NCI-H2107 treated with DMSO at 0.1 percent for 48 hours (cell line): ENCODE data around the gene HAPLN3.

Experiments
- DNase-seq: peaks from one replicate; lab custom pipeline; 2025; ENCODE audit not compliant: unreplicated experiment; lab: John Stamatoyannopoulos, UW

HAPLN3 gene

GRCh38 chr15:88896333-88897033 is 1.1 kb upstream of the HAPLN3 start:
- no peak for DNase-seq

DNA sequence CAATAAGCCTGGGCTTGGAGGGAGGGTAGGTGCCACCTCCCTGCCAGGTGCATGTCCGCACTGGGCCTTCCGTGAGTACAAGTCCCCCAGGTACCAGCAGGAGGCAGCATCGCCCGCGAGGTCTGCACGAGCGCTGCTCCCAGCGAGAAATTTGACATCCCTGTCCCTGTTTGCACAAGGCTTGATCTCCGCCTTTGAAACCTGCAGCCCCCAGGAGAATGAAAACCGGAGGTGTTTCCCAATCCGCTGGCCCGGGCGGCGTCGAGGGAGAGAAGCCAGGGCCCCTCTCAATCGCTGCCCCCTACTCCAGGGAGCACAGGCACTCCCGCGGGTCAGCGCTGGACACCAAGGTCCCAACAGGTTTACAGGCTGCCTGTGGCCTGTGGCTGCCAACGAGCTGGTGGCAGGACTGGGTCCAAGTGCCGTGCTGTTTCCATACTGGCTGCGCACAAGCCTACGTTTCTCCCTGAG is 961 bp downstream of the HAPLN3 start:
- DNase-seq, result peak; percentile 8

- no peak for DNase-seq
Measured at GRCh38 chr15:88891540-88892254, 3.6 kb downstream of the HAPLN3 start.

- no peak for DNase-seq
Measured at GRCh38 chr15:88890495-88890894, 4.8 kb downstream of the HAPLN3 start.

GRCh38 chr15:88888719-88889118 is 6.6 kb downstream of the HAPLN3 start:
- no peak for DNase-seq

- no peak for DNase-seq
Measured at GRCh38 chr15:88887068-88887580, 8.2 kb downstream of the HAPLN3 start.

- DNase-seq, result no peak
Measured at GRCh38 chr15:88882785-88883184, 12.6 kb downstream of the HAPLN3 start.

DNA sequence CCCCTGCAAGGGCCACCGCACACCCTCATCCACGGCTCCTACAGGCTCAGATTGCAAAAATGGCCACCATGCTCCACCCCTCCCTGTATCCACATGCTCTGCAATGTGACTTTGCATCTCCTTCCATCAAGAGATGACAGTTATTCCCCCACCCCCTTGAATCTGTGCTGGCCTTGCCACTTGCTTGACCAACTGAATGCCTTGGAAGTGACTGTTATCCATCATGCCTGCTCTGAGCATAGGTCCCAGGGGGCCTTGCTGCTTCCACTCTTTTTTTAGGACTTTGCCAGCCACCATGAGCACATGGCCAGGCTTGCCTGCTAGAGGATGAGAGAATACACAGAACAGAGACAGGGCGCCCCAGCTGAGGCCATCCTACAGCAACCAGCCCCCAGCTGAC is 13.6 kb downstream of the HAPLN3 start:
- no peak for DNase-seq

DNA sequence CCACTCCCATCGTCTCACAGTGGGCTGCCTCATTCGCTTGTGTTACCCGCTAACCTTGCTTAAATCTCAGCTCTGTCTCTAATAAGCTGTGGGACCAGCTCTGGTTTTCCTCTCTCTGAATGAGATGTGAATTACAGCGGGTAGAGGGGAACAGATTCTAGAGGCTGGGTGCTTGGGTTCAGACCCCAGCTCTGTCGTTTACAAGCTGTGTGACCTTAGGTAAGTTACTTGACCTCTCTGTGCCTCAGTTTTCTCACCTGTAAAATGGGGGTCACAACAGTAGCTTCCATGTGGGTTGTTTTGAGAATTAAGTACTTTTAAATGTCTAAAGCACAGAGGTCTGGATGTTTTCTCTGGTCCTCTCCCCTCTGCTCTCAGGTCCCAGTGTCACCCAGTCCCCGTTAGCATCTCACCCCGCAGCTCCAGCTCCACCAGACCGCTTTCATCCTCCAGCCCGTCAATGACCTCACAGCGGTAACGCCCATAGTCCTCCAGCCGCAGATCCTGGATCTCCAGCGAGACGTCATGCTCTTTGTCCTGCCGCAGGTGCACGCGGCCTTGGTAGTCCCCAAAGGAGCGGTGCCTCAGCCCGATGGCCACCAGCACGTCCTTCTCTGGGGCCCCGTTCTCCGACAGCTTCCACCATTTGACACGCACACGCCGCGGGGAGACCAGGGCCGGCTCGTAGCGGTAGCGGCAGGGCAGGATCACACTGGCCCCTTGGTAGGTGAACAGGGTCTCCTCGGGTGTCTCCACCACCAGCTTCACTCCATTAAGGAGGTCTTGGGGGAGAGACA is 14.2 kb downstream of the HAPLN3 start:
- no peak for DNase-seq

DNA sequence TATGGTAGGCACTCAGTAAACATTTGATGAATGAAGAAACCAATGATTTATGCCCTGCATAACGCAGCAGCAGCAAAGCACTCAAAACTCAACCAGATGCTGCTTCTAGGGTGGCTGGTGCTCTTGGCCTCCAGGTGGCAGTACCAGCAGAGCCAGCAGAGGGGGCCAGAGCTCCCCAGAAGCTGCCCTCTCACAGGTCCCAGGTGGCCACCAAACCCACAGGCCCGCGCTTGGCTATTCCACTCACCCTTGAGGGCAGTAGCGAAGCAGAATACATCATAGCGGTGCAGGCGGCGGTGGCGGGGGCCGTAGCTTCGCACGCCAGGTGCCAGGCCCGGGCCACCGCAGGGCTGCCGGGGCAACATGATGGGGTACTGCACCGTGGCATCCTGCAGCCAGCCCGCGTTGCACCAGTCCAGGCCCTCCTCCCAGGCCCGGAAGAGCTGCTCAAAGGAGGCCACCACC is 16.6 kb downstream of the HAPLN3 start:
- peak; percentile 37 for DNase-seq

DNA sequence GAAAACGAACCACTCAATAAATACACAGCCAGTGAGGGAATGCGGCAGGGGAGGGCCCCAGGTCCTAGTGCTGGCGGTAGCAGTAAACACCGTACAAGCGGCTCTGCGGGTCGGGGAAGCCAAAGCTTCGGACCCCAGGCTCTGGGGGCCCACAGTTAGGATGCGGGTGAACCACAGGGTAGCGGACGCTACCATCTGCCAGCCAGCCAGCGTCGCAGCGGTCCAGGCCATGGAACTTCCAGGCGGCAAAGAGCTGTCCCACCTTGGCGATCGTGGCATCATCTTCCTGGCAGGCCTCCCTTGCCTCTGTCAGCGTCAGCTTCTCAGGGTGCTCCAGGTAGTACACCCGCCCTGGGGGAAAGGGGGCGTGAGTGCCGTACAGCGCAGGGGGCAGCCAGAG is 17.4 kb downstream of the HAPLN3 start:
- DNase-seq, result no peak

DNA sequence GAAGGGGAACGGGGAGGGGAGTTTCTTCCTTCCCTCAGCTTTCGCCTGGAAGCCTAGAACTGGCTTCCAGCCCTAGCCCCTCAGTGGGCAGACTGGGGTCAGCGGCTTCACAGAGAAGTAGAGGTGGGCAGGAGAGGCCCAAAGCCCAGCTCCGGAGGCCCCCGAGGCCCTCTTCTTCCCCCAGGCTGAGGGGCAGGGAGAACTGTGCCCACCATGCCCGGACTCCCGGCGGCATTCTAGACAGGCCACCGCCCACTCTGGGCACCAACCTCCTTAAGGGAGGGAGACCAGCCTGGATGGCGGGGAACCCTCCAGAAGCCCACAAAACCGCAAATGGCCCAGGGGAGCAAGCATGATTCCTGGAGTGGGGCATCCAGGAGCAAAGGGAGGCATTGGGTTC is 17.9 kb downstream of the HAPLN3 start:
- no peak for DNase-seq

DNA sequence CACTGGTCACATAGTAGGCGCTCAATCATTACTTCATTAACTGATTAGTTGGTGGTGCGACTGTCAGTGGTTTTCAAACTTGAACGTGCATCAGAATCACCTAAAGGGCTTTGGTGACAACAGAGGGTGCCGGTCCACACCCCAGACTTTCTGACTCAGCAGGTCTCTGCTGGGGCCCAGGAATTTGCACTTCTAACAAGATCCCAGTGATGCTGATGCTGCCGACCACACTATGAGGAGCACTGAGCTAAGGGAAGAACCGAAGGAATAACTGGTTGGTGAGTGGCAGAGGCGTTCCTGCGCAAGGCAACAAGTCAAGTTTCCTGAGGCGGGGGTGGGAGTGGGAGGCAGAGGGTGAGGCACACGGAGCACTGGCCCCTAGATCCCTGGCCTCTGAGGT is 18.8 kb downstream of the HAPLN3 start:
- DNase-seq, result no peak

DNA sequence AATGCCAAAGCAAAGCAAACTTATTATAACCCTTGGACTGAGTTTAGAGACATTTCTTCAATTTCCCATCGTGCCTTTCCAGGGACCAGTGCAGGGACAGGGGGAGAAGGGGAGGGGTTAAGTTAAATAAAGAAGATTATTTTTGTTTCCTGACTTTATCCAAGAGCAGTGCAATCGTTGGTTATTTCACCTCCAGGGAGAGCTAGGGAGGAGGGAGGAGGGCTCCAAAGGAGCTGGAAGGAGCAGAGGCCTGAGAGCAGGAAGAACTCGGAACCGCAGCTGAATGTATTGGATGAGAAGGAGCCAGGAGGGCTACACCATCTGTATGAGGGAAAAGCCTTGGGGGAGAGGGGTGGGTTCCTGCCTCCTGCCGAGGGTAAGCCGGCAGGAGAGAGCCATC is 20.7 kb downstream of the HAPLN3 start:
- DNase-seq, result no peak

DNA sequence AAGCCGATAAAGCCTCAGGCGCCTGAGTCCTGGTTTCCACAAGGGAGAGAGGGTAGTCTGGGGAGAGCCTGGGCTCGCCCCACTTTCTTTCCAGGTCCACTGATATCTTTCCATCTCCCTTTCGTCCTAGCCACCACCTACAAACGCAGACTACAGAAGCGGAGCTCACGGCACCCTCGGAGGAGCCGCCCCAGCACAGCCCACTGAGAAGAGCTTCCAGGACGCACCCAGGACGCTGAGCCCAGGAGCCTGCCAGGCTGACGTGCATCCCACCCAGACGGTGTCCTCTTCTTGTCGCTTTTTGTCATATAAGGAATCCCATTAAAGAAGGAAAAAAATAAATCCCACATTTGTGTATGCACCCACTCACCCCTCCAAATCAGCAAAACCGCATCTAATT is 21.1 kb downstream of the HAPLN3 start:
- no peak for DNase-seq

DNA sequence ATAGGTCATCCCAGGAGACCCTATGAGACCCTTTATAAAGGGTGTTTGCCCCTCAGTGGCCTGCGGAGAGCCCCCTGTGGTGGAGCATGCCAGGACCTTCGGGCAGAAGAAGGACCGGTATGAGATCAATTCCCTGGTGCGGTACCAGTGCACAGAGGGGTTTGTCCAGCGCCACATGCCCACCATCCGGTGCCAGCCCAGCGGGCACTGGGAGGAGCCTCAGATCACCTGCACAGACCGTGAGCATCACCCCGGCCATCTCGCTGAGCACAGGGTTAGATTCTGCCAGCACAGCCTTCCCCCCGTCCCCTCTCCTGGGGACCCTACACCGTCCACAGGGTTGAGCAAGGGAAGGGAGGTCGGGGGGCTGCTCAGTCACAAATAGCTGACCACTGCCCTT is 21.6 kb downstream of the HAPLN3 start:
- DNase-seq, result no peak

- no peak for DNase-seq
Measured at GRCh38 chr15:88872706-88873105, 22.6 kb downstream of the HAPLN3 start.

DNA sequence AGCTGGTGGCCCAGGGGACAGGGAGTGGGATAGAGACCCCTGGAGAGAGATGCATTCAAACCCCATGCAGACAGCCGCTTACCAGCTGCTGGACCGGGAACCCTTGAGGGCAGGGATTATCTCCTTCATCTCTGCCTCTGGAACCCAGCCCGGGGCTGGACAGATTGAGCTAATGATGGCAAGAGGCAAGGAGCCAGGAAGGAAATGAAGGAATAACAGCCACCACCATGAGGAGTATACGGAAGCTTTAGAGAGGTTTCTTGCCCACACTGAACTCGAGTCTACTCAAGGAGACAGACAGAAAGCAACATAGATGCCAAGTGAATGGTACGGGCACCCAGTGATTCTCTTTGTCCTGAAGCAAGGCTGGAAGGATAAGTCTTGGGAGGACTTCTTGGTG is 23.2 kb downstream of the HAPLN3 start:
- DNase-seq, result no peak

GRCh38 chr15:88871313-88871712 is 24.0 kb downstream of the HAPLN3 start:
- DNase-seq, result no peak

DNA sequence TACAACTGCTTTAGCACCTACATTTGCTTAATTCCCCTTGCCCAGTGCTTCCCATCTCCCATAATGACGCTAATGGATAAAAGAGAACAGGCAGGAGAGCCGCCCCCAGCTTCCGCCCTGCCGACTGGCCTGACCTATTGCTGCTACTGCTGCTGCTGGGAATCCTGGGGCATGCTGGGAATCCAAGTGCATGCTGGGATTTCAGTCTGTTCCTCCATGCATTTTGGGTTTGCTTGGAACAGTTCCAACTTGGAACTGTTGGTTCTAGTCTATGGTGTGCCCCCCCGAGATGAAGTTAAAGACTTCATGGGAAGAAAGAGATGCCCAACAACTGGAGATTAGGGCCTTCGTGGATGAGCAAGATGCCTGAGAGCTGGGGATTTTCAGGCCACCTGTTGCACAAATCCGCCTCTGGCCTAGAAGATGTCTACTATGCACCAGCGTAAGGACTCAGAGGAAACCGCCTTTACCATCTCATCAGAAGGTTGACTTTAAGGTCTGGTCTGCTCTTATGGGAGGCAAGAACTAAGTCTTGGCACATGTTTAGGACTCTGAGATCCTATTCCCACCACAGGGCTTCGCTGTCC is 29.0 kb downstream of the HAPLN3 start:
- no peak for DNase-seq

- DNase-seq, result no peak
Measured at GRCh38 chr15:88865498-88866099, 29.7 kb downstream of the HAPLN3 start.
